SK-N-DZ (cell line): ENCODE results near the gene VPS25. TPM values are rescaled to one million over a fixed set of nuclear protein-coding genes. Genes with fewer than 3 reads are reported as not detected.
A peak's percentile ranks its signal among the peaks of the same experiment; 100 is the strongest.
"Not testable (repeated sequence)": the region's sequence is repeated elsewhere in the genome, so short reads cannot be mapped to it uniquely, and the experiment has no call there.

Source experiments
- DNase-seq: peaks from one replicate; pipeline ENCODE4 v3.0.0-alpha.2; 2015; ENCODE audit warnings: low spot score
- polyA plus RNA-seq, 2 experiments: library from polyadenylated mRNA; depleted of rRNA; stranded (reverse); fragments of >200 nt; gene quantifications; 2 replicates each; pipeline ENCODE4 v1.2.3, GENCODE V29; 2014

VPS25 gene
- polyA plus RNA-seq (2014; cell fraction: cytosol; rRNA removed) = 186 and 233 TPM in 2 replicates
- polyA plus RNA-seq (2014; cell fraction: nucleus; rRNA removed) = 139 and 142 TPM in 2 replicates

- DNase-seq = peak; percentile 89
Observed at GRCh38 chr17:42773290-42774035, at the start of gene VPS25. VPS25 (plus strand) TSS chr17:42773449; CDS start chr17:42773476, 27 bp downstream.

- no peak for DNase-seq
Observed at GRCh38 chr17:42723636-42724035, 49.6 kb upstream of the VPS25 start.

- DNase-seq = no peak
Observed at GRCh38 chr17:42725143-42725542, 48.1 kb upstream of the VPS25 start.

GRCh38 chr17:42740699-42741098 is 32.5 kb upstream of the VPS25 start:
- DNase-seq = no peak

- not testable (repeated sequence) for DNase-seq
Observed at GRCh38 chr17:42742916-42743315, 30.3 kb upstream of the VPS25 start.

GRCh38 chr17:42743595-42744282 is 29.5 kb upstream of the VPS25 start:
- DNase-seq = no peak

GRCh38 chr17:42744283-42744805 is 28.9 kb upstream of the VPS25 start:
- DNase-seq = peak; percentile 89

- peak; percentile 97 for DNase-seq
Observed at GRCh38 chr17:42744806-42745617, 28.2 kb upstream of the VPS25 start, which contains the start of gene EZH1. EZH1 (minus strand) TSS chr17:42745040; CDS start chr17:42728941, 16,099 bp downstream.

GRCh38 chr17:42748202-42748907 is 24.9 kb upstream of the VPS25 start:
- no peak for DNase-seq

- DNase-seq = no peak
Observed at GRCh38 chr17:42748908-42749798, 24.1 kb upstream of the VPS25 start.

- no peak for DNase-seq
Observed at GRCh38 chr17:42750739-42751344, 22.4 kb upstream of the VPS25 start.

- DNase-seq = no peak
Observed at GRCh38 chr17:42751628-42752027, 21.6 kb upstream of the VPS25 start.

GRCh38 chr17:42754782-42755181 is 18.5 kb upstream of the VPS25 start:
- no peak for DNase-seq

- DNase-seq = no peak
Observed at GRCh38 chr17:42759982-42760651, 13.1 kb upstream of the VPS25 start.

GRCh38 chr17:42760652-42761581 is 12.3 kb upstream of the VPS25 start, which contains the start of gene RAMP2:
RAMP2 (plus strand) TSS chr17:42761227; CDS start chr17:42761262, 35 bp downstream.
- peak; percentile 56 for DNase-seq

- no peak for DNase-seq
Observed at GRCh38 chr17:42761638-42762037, 11.6 kb upstream of the VPS25 start.

- DNase-seq = no peak
Observed at GRCh38 chr17:42766124-42766523, 7.1 kb upstream of the VPS25 start.

GRCh38 chr17:42767512-42767911 is 5.7 kb upstream of the VPS25 start:
- no peak for DNase-seq
